Renal pelvis (tissue), 12 donors: ENCODE measurements around the gene REC8. TPM values are rescaled to one million over a fixed set of nuclear protein-coding genes. Genes with fewer than 3 reads are reported as not detected.

ENCODE experiments used
- DNase-seq: peaks from one replicate; pipeline ENCODE4 v3.0.0-alpha.2; 2013
- long read RNA-seq, 16 experiments: transcript quantifications; one replicate each; lab custom pipeline, GENCODE V29; 2026
- polyA plus RNA-seq, 3 donors: library from polyadenylated mRNA; unstranded; fragments of 120-200 nt; gene quantifications; one replicate each; pipeline ENCODE4 v1.2.1, GENCODE V29; 2013; ENCODE audit not compliant: insufficient read length in 3 of 3

REC8 gene
- 10 to 100 TPM; 71.4 to 85.6 (median 80.8) TPM for polyA plus RNA-seq
- long read RNA-seq, donor 1, partial matches to known transcripts, result 123 of 138 reads
- long read RNA-seq, donor 1, other reads (novel, unspliced or antisense), result 9 of 138 reads
- long read RNA-seq, donor 2, transcript REC8-213 (20 exons, 2,405 nt), result major isoform, 6 of 35 reads
- long read RNA-seq, donor 2, partial matches to known transcripts, result 18 of 35 reads
- long read RNA-seq, donor 2, other reads (novel, unspliced or antisense), result 6 of 35 reads
- long read RNA-seq, donor 3, partial matches to known transcripts, result 23 of 34 reads
- long read RNA-seq, donor 3, other reads (novel, unspliced or antisense), result 5 of 34 reads
- long read RNA-seq, donor 4, partial matches to known transcripts, result 33 of 41 reads
- long read RNA-seq, donor 4, other reads (novel, unspliced or antisense), result 0 of 41 reads
- long read RNA-seq, donor 5, partial matches to known transcripts, result 9 of 12 reads
- long read RNA-seq, donor 5, other reads (novel, unspliced or antisense), result 0 of 12 reads
- long read RNA-seq, donor 6, partial matches to known transcripts, result 5 of 14 reads
- long read RNA-seq, donor 6, other reads (novel, unspliced or antisense), result 0 of 14 reads
- long read RNA-seq, donor 7, partial matches to known transcripts, result 36 of 42 reads
- long read RNA-seq, donor 7, other reads (novel, unspliced or antisense), result 0 of 42 reads
- long read RNA-seq, donor 8, partial matches to known transcripts, result 0 of 1 reads
- long read RNA-seq, donor 8, other reads (novel, unspliced or antisense), result 0 of 1 reads
- long read RNA-seq, donor 9, transcript REC8-213 (20 exons, 2,405 nt), result major isoform, 6 of 38 reads
- long read RNA-seq, donor 9, partial matches to known transcripts, result 22 of 38 reads
- long read RNA-seq, donor 9, other reads (novel, unspliced or antisense), result 0 of 38 reads
- long read RNA-seq, donor 10, partial matches to known transcripts, result 106 of 122 reads
- long read RNA-seq, donor 10, other reads (novel, unspliced or antisense), result 8 of 122 reads
- long read RNA-seq, donor 11, partial matches to known transcripts, result 18 of 26 reads
- long read RNA-seq, donor 11, other reads (novel, unspliced or antisense), result 0 of 26 reads
- long read RNA-seq, donor 12, transcript REC8-203 (2 exons, 405 nt), result major isoform, 6 of 27 reads
- long read RNA-seq, donor 12, transcript REC8-213 (20 exons, 2,405 nt), result minor isoform, 5 of 27 reads
- long read RNA-seq, donor 12, partial matches to known transcripts, result 13 of 27 reads
- long read RNA-seq, donor 12, other reads (novel, unspliced or antisense), result 0 of 27 reads
- long read RNA-seq, donor 13, partial matches to known transcripts, result 21 of 27 reads
- long read RNA-seq, donor 13, other reads (novel, unspliced or antisense), result 0 of 27 reads
- long read RNA-seq, donor 14, result 0 reads
- long read RNA-seq, donor 15, result 0 reads
- long read RNA-seq, donor 16, partial matches to known transcripts, result 83 of 118 reads
- long read RNA-seq, donor 16, other reads (novel, unspliced or antisense), result 29 of 118 reads

DNA sequence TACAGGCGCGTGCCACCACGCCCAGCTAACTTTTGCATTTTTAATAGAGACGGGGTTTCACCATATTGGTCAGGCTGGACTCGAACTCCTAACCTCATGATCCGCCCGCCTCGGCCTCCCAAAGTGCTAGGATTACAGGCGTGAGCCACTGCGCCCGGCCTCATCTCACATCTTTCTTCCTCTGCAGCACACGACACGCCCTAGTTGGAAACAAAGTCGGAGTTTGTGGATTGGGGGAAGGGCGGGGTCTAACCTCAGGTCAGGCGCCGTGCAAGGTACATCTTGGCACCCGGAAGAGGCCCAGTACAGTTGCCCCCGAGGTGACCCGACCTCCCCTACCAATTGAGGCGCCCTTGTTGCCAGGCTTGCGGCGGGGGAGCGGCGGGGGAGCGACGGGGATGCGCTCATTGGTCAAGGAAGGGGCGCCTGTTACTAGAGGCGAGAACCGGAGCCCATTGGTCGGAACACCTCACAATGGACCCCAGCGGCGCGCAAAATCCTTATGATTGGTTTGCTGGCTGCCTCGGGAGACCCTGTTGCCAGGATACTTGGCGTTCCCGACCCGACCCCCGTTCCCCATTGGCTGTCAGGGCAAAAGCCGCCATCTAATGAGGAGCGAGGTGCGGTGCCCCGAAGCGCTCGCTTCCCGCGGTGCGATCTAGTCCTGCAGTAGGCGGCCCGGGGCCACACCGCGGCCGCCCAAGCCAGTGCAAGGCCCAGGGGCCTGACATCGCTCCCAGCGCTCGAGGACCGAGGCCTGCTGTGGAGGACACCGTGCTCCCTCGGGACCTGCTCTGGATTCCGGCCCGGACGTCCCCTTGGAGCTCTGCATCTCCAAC lies at the start of gene REC8:
Gene REC8, plus strand, starts transcription at position 659 of the 839 bp plus-strand sequence. CDS start 473 bp downstream, outside the sequence.
- peak; percentile 97 for DNase-seq

DNA sequence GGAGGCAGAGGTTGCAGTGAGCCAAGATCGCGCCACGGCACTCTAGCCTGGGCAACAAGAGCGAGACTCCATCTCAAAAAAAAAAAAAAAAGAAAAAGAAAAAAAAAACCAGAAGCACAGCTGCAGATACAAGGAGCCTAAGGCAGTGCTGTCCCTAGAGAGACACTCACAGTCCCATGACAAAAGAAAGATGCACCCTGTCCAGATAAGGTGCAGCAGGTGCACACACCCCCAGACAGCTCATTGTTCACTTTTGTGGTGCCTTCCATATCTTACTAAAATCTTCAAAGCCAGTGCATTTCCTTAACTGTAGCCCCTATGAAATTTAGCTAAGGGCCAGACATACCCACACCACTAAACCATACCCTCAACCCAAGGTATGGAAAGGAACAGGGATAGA lies 49.5 kb upstream of the REC8 start:
- no peak for DNase-seq

GRCh38 chr14:24122898-24123297 lies 49.0 kb upstream of the REC8 start:
- DNase-seq, result no peak

DNA sequence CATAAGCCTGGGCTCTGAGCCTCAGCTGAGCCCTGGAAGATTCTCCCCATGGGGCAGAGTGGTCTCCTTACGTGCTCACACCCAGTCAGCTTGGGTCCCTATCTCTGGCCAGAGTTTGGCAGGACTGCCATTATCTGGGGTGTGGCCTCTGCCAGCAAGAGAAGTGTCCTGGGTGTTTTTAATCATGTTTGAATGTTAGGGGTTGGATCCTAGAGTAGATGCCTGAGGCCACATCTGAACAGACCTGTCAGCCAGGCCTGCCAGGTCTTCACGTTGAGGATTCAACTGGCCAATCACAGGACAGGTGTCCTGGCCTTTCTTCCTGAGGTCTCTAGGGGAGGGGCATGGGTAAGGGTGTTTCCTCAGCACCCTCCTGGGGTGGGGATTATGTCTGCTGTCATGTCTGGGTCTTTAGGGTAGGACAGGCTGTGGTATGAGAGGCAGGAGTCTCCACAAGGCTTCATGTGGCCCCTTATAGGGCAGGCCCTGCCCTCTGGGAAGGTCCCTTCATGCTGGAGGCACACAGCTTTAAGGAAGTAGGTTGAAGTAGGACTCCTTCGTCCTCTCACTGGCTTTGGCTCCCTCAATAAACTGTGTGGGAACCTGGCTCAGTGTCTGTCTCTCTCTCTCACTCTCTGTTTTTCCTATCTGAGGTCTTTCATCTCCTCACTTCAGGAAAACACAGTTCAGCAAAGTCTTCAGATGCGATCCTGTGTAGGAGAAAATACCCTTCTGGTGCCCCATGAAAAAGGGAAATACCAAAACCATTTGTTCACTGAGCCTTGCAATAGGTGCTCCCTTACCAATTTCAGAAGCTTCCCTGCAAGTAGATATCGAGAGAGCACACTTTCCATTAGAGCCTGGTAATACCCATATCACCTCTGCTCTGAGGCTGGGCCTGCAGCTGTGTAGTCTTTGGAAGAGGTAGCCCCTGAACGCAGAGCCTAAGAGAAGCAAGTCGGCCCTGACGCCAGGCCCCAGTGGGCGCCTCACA lies 48.2 kb upstream of the REC8 start:
- DNase-seq, result no peak

GRCh38 chr14:24126939-24127338 lies 44.9 kb upstream of the REC8 start:
- DNase-seq, result no peak

- DNase-seq, result no peak
Observed at GRCh38 chr14:24127673-24128072, 44.2 kb upstream of the REC8 start.

- DNase-seq, result no peak
Observed at GRCh38 chr14:24129410-24129998, 42.4 kb upstream of the REC8 start.

DNA sequence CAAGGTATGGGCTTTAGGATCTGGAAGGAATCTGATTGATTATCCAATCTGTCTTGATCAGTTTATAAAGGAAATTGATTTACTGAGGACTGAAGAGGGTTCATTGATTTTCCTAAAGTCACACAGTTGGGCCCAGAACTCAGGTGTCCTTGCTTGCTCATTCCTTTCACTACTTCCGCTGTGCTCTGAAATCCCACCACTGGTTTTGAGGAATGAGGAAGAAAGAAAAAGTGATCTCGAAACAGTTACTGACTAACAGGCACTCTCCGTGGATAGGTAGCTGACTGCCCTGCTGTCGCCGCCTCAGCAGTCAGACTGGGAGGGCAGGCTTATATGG lies 41.5 kb upstream of the REC8 start, which contains the start of gene FITM1:
Gene FITM1, plus strand, starts transcription at position 280 of the 337 bp plus-strand sequence. CDS start 905 bp downstream, outside the sequence.
- no peak for DNase-seq

DNA sequence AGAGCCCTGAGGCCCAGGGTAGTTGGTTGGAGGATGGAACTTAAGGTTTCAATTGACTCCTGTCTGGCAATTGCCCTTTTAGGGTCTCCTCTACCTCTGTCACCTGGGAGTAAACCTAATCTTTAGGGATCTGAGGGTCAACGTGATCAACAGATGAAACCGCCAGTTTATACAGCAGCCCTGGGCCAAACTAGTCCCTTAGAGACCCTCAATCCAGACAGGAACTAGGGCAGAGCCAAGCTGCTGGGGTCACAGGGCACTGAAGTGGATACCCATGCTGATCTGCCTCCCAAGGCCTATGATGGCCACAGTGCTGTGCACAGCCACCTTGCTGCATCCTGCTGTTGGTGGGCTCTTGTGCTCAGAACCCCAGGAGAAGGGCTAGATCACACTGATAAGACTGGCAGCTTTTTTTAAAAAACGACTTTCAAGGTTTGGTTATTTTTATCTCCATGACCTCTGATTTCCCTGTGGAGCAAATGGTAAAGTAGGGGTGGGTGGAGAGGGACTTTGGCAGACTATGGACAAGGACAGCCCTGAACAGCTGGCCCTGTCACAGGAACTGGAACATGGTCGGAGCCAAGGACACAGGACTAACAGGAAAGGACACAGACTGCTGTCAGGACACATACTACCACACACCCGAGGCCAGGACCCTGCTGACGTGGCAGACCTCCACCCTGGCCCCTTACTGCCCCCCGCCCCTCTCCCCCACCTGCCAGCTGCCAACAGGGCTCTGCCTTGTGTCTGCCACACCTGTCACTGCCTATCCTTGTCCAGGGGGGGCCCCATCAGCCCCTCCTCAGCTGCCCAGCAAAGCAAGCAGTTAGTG lies 40.9 kb upstream of the REC8 start:
- no peak for DNase-seq

DNA sequence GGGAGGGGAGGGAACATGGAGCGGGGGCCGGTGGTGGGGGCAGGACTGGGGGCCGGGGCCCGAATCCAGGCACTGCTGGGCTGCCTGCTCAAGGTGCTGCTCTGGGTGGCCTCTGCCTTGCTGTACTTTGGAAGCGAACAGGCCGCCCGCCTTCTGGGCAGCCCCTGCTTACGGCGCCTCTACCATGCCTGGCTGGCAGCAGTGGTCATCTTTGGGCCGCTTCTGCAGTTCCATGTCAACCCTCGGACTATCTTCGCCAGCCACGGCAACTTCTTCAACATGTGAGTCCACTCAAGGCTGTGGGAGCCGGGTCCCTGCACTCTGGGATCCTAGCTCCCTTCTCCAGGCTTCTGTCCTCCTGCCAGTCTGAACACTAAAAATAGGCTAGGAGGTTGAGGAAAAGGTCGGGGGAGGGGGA lies 40.3 kb upstream of the REC8 start:
- no peak for DNase-seq

- DNase-seq, result no peak
Observed at GRCh38 chr14:24132061-24132685, 39.7 kb upstream of the REC8 start.

GRCh38 chr14:24132976-24133375 lies 38.9 kb upstream of the REC8 start:
- no peak for DNase-seq

- no peak for DNase-seq
Observed at GRCh38 chr14:24133735-24134134, 38.1 kb upstream of the REC8 start.

- DNase-seq, result no peak
Observed at GRCh38 chr14:24135584-24135833, 36.4 kb upstream of the REC8 start.

DNA sequence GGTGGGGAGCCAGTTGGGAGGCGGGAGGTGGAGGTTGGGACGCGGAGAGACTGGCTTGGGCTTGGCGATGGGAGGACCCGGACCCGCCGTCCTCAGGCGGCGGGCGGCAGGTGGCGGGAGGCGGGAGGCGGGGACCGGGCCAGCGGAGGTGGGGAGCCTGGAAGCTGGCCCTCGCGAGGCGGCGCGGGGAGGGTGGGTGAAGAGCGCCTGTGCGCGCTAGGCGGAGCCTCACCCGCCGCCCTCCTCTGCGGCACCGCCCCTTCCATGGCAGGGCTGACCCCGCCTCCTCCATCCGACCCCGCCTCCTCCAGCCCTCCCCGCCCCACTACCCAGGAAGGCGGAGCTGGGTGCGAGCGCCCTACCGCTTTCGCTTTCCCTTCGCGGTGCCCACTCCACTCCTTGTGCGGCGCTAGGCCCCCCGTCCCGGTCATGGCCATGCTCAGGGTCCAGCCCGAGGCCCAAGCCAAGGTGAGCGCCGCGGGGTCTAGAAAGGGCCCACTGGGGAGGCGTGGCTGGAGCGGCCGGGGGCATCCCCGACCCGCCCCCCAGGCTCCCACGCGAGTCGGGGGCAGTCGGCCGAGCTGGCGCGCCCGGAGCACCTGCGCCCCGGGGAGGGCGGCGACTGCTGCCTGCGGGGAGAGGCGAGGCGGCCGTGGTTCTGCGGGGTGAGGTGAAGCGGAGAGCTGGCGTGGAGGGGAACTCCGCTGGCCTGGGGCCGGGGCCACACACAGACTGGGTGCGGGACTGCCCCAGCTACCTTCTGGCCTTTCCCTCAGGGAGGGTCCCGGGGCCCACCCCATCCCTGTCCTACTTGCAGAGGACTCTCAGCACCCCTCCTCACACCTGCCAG lies 35.8 kb upstream of the REC8 start, which contains the start of gene PSME1:
Gene PSME1, plus strand, starts transcription at position 361 of the 850 bp plus-strand sequence. Its CDS starts 69 bp downstream, at position 430.
- peak; percentile 90 for DNase-seq
